Body of pancreas (tissue), 4 donors: Measurements from ENCODE around the gene MMP12.
"Not testable (repeated sequence)": the region's sequence is repeated elsewhere in the genome, so short reads cannot be mapped to it uniquely, and the experiment has no call there.

Source experiments
- POLR2A ChIP-seq, 3 donors: fragments of 450-650 bp; IDR thresholded peaks; one replicate each; pipeline ENCODE4 v1.6.1; 2016; ENCODE audit warnings: antibody characterized with exemption in 3 of 3, mild to moderate bottlenecking in 2 of 3
- TF ChIP-seq, protein P1 (sequence below), 7 experiments: fragments of 450-650 bp in 4 of 7; fragments of 200-600 bp in 3 of 7; sonication (generic) in 3 of 7; IDR thresholded peaks; one replicate each; pipeline ENCODE4 v1.5.1; 2016 to 2019; ENCODE audit warnings: antibody characterized with exemption in 7 of 7

- TF ChIP-seq, protein P1, sequence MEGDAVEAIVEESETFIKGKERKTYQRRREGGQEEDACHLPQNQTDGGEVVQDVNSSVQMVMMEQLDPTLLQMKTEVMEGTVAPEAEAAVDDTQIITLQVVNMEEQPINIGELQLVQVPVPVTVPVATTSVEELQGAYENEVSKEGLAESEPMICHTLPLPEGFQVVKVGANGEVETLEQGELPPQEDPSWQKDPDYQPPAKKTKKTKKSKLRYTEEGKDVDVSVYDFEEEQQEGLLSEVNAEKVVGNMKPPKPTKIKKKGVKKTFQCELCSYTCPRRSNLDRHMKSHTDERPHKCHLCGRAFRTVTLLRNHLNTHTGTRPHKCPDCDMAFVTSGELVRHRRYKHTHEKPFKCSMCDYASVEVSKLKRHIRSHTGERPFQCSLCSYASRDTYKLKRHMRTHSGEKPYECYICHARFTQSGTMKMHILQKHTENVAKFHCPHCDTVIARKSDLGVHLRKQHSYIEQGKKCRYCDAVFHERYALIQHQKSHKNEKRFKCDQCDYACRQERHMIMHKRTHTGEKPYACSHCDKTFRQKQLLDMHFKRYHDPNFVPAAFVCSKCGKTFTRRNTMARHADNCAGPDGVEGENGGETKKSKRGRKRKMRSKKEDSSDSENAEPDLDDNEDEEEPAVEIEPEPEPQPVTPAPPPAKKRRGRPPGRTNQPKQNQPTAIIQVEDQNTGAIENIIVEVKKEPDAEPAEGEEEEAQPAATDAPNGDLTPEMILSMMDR (IDR thresholded peaks at IDR 0.05), result not testable (repeated sequence)
- not testable (repeated sequence) for TF ChIP-seq POLR2A (IDR thresholded peaks at IDR 0.05)
Observed at GRCh38 chr11:102905848-102906247, 31.1 kb upstream of the MMP12 start.
